Activated CD8-positive, alpha-beta memory T cell treated with anti-CD3 and anti-CD28 coated beads, Interleukin-2, amount 50 U/mL, for 24 hours (primary cell): ENCODE data around the gene CCDC194.
"Not testable (repeated sequence)": the region's sequence is repeated elsewhere in the genome, so short reads cannot be mapped to it uniquely, and the experiment has no call there.

Experiments
- DNase-seq: peaks from one replicate; pipeline ENCODE4 v3.0.0-alpha.2; 2020; ENCODE audit errors: extremely low read depth

The CCDC194 gene

DNA sequence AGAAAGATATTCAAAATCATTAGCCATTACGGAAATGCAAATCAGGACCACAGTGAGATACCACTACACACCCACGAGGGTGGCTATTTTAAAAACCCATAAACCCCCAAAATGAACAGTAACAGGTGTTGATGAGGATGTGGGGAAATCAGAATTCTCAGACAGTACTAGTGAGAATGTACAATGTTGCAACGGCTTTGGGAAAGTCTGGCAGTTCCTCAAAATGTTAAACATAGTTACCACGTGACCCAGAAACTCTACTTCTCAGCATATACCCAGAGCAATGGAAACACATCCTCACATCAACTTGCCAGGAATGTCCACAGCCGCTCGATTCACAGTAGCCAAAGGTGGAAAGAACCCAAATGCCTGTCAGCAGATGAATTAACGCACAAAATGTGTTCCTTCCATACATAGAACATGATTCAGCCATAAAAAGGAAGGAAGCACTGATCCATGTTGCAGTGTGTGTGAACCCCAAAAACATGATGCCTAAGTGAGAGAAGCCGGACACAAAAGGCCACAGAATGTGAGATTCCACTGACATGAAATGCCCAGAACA lies 23.9 kb downstream of the CCDC194 start:
- DNase-seq: no peak

- DNase-seq: no peak
Observed at GRCh38 chr19:17365361-17365760, 28.6 kb downstream of the CCDC194 start.

DNA sequence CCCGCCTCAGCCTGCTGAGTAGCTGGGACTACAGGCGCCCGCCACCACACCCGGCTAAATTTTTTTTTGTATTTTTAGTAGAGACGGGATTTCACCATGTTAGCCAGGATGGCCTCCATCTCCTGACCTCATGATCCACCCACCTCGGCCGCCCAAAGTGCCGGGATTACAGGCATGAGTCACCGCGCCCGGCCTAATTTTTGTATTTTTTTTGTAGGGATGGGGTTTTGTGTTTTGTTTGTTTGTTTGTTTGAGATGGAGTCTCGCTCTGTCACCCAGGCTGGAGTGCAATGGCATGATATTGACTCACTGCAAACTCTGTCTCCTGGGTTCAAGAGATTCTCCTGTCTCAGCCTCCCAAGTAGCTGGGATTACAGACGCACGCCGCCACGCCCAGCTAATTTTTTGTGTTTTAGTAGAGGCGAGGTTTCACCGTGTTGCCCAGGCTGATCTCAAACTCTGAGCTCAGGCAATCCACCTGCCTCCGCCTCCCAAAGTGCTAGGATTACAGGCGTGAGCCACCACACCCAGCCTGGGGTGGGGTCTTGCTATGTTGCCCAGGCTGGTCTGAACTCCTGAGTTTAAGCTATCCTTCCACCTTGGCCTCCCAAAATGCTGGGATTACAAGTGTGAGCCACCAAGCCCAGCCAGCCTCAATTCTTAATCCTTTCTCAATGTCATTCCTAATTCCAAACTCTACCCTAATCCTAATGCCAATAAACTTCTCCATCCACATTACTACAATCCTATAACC lies 30.0 kb downstream of the CCDC194 start:
- not testable (repeated sequence) for DNase-seq

- DNase-seq: no peak
Observed at GRCh38 chr19:17359905-17360800, 33.8 kb downstream of the CCDC194 start.

- no peak for DNase-seq
Observed at GRCh38 chr19:17358395-17358794, 35.6 kb downstream of the CCDC194 start.

GRCh38 chr19:17357724-17358123 lies 36.3 kb downstream of the CCDC194 start:
- no peak for DNase-seq

DNA sequence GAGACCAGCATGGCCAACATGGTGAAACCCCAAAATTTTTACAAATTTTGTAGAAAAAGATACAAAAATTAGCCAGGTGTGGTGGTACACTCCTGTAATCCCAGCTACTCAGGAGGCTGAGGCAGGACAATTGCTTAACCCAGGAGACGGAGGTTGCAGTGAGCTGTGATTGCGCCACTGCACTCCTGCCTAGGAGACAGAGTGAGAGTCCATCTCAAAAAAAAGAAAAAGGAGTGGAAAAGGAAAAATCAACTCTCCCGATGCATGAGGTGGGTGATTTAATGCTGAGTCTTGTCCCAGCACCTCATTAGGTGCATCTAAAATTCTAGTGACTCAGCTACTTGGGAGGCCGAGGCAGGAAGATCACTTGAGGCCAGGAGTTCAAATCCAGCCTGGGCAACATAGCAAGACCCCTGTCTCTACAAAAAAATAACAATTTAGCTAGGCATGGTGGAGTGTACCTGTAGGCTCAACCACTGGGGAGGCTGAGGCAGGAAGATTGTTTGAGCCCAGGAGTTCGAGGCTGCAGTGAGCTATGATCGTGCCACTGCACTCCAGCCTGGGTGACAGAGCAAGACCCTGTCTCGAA lies 36.8 kb downstream of the CCDC194 start:
- DNase-seq: no peak

DNA sequence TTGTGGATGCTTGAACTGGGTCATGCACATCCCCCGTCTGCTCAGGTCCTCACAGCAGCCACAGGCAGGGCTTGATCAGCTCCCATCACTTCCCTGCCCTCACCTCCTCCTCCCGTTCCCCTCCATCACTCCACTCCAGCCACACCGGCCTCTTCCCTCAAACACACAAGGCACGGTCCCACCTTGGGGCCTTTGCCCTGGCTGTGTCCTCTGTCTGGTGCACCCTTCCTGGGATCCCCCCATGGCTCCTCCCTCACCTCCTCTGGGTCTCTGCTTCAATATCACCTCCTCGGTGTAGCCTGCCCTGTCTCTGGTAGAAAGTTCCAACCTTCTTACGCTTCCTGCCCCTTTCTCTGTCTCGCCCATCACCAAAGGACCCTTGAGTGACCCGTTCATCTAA lies 40.6 kb downstream of the CCDC194 start:
- no peak for DNase-seq

GRCh38 chr19:17352608-17353280 lies 41.3 kb downstream of the CCDC194 start:
- no peak for DNase-seq

DNA sequence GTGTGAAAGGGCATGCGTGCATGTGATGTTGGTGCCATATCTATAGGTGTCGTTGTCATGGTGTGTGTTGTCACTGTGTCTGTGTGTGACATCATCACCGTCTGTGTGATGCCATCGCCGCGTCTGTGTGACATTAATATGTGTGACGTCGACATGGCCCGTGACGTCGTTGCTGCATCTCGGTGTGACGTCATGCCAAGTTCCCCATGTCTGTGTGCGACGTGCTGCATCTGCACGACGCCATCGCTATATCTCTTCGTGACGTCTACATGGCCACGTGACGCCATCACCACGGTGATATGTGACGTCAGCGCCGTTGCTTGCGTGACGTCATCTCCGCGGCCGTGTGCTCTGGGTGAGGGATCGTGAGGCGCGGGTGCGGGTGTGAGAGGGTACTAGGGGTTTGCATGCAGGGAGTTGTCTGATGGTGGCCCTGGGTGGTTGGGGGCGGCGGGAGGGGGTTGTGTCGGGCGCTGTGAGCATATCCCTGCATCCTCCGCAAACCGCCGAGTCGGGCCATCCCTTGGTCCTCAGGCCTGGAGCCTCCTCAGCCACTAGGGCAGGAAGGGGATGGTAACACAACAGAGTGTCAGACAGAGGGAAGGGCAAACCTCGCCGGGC lies 42.1 kb downstream of the CCDC194 start:
- no peak for DNase-seq

GRCh38 chr19:17348700-17349099 lies 45.3 kb downstream of the CCDC194 start:
- DNase-seq: no peak

GRCh38 chr19:17347877-17348276 lies 46.1 kb downstream of the CCDC194 start:
- no peak for DNase-seq

DNA sequence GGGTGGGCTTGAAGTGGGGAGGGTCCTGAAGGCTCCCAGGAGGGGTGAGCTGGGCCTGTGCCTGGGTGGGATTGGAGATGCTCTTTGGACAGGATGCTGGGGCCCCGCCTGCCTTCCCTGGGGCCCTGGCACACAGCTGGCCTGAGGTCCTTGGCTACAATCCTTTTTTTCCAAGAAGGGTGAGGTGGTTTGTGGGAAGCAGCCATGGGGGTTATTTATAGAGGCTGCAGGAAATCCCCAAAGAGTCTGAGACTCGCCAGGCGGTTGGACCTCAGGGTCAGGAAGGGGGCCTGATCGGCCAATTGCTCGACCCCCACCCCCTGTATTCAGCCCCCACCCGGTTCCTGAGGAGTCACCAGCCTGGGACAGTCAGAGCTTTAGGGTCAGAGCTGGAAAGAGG lies 46.6 kb downstream of the CCDC194 start:
- no peak for DNase-seq

DNA sequence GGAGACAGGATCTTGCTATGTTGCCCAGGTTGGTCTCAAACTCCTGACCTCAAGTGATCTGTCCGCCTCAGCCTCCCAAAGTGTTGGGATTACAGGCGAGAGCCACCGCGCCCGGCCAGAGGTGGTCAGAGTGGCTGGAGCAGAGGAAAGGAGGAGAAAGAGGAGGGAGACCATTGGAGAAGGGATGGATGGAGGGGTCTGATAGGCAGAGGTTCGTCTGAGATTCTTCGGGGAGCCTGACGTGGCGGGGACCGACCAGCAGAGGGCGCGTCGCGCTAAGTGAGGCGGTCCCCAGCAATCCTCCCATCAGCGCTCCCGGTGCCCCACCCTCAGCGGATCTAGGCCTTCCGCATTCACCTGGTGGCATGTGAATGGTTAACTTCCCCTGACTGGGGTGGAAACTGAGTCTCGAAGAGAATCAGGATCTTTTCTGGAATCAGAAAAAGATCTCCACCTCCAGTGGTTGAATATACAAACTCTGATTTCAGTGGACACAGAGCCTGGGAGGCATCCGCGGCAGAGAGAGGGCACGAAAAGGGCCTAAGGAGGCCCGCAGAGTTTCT lies 47.8 kb downstream of the CCDC194 start:
- DNase-seq: no peak

GRCh38 chr19:17341845-17342244 lies 52.2 kb downstream of the CCDC194 start:
- no peak for DNase-seq

- no peak for DNase-seq
Observed at GRCh38 chr19:17341386-17341785, 52.6 kb downstream of the CCDC194 start.

DNA sequence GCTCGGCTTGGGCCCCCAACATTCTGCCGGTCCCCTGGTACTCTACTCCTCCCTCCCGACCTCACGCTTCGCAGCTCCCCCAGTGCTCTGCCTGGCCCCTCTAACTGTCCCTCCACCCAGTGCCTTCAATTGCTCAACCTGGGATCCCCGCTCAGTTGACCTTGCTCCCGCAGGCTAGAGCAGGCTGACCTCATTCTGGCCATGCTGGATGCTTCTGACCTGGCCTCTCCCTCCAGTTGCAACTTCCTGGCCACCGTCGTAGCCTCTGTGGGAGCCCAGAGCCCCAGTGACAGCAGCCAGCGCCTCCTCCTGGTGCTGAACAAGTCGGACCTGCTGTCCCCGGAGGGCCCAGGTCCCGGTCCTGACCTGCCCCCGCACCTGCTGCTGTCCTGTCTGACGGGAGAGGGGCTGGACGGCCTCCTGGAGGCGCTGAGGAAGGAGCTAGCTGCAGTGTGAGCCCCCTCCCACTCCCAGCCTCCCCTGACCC lies 53.1 kb downstream of the CCDC194 start:
- DNase-seq: no peak
